Non-pigmented ciliary epithelial cell (primary cell): ENCODE results near the gene MTOR.

Source experiments
- DNase-seq: peaks from one replicate; pipeline ENCODE4 v3.0.0-alpha.2; 2010; ENCODE audit warnings: low read depth

Gene MTOR

DNA sequence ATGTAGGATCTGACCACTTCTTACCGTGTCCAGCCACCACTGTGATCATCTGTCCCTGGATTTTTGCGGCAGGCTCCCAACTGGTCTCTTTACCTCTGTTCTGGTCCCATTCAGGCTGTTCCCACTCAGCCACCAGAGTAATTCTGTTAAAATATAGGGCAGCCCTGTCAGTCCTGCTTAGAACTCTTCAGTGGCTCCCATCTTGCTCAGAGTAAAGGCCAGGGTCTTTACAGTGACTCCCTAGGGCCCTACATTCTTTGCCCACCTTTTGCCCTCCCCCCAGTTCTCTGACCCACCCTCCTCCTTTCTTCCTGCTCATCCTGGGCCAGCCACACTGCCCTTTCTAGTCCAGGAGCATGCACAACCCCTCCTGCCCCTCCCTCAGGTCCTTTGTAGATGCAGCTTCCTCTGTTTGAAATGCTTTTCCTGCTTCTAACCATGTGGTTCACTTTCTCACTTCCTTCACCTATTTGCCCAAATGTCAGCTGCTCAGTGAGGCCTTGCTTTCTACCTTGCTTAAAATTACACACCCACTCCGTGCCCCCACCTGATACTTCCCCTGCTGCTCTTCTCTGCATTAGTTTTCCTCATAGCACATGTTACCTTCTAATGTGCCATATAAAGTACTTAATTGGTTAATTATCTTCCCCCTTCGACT is 18.5 kb upstream of the MTOR start:
- DNase-seq = no peak

DNA sequence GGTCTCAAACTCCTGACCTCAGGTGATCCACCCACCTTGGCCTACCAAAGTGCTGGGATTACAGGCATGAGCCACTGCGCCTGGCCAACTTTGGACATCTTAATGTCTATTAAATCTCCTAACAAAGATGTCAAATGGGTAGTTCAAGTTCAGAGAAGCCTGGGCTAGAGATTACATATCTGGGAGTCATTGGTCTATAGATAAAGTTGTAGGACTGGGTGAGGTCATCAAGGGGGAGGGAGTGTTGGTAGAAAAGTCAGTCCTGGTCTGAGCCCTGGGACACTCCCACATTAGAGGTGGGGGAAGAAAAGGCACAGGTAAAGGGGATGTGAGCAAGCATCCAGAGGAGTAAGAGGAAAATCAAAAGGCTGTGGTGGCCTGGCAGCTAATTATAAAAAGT is 17.3 kb upstream of the MTOR start:
- no peak for DNase-seq

DNA sequence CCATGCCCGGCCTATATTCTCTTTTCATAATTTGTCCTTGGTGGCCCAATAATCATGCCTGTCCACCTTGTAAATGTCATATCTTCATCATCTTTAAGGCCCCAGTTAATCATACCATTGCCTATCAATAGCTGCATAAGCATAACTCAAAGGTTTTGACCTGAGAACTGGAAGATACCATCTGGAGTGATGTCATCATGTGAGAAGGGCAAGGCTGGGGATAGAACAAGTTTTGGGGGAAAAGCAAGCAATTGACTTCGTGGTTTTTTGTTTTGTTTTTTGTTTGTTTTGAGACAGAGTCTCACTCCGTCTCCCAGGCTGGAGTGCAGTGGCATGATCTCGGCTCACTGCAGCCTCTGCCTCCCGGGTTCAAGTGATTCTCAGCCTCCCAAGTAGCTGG is 16.8 kb upstream of the MTOR start:
- no peak for DNase-seq

DNA sequence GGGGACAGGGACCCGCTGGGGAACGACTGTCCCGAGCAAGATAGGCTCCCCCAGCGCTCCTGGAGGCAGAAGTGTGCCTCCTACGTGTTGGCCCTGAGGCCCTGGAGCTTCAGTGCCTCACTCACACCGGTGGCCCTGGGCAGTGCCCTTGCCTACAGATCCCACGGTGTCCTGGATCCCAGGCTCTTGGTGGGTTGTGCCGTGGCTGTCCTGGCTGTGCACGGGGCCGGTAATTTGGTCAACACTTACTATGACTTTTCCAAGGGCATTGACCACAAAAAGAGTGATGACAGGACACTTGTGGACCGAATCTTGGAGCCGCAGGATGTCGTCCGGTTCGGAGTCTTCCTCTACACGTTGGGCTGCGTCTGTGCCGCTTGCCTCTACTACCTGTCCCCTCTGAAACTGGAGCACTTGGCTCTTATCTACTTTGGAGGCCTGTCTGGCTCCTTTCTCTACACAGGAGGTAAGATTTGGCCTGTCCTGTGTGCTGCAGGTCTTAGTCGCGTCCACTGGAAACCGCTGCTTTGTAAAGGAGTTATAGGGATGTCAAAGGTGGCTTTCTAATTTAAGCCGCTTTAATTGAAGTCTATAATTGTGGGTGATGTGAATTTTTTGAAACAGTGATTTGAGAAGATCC is 11.4 kb upstream of the MTOR start:
- DNase-seq = no peak

DNA sequence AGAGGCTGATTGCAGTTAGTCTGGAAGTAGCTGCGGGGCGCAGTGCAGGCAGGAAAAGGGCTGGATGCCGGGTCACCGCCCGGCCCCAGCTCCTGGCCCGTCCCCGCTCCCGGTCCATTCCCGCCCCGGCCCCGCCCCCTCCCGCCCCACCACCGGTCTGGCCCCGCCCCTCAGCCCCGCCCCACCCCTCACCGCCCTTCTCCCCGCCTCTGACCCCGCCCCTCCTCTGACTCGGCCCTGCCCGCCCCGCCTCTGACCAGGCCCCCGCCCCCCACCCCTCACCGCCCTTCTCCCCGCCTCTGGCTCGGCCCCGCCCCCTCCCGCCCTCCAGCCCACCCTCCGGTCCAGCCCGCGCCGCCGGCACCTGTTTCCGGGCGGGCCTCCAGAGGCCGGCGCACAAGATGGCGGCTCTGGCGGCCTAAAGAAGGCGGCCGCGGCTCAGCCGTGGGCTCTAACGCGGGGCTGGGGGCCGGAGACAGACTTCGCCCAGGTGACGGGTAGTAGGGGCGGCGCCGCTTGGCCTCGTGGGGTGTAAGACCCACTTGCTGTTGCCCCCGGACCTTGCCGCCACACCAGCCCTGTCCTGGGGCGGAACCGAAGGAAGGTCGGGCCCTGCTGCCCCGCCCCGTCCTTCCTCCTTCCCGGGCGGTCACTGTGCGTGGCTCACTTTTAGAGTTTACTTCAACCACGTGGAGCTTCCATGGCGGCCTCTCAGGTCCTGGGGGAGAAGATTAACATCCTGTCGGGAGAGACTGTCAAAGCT is 10.7 kb upstream of the MTOR start, which contains the start of gene UBIAD1:
Gene UBIAD1, plus strand, starts transcription at position 367 of the 763 bp plus-strand sequence. Its CDS starts 334 bp downstream, at position 701.
- no peak for DNase-seq

DNA sequence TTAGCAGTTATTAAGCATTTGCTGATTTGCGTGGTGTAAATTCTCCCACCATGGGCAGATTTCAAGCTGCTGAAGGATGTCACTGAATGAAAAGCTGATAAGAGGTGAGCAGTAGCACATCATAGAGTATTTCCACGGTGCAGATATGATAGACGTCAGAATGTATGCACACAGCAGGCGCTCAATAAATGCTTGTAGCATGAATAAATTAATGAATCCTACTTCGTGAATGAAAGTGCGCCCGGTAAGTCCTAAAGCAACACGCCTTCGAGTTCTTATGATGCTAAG is 10.1 kb upstream of the MTOR start:
- DNase-seq = no peak

DNA sequence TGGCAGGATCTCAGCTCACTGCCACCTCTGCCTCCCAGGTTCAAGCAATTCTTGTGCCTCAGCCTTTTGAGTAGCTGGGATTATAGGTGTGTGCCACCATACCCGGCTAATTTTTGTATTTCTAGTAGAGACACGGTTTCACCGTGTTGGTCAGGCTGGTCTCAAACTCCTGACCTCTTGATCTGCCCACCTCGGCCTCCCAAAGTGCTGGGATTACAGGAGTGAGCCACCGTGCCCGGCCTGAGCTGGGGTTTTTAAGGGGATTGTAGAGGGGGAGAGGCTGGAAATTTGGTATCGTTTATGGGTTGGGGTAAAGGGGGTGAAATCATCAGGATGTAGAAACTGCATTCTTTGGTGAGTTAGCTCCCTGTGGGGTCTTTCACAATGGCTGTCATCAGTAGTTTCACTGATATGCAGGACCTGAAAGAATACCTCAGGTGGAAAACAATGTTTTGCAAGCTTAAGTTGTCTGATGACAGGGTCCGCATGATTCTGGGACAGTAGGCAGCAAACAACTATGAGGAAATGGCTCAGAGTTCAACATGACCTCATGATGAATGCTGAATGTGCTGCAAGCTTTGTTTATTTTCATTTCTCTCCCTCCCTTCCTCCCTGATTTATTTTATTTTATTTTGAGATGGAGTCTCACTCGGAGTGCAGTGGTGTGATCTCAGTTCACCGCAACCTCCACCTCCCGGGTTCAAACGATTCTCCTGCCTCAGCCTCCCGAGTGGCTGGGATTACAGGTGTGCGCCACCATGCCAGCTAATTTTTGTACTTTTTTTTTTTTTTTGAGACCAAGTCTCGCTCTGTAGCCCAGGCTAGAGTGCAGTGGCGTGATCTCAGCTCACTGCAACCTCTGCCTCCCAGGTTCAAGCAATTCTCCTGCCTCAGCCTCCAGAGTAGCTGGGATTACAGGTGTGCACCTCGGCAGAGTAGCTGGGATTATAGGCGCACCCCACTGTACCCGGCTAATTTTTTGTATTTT is 5.3 kb upstream of the MTOR start:
- peak; percentile 56 for DNase-seq

DNA sequence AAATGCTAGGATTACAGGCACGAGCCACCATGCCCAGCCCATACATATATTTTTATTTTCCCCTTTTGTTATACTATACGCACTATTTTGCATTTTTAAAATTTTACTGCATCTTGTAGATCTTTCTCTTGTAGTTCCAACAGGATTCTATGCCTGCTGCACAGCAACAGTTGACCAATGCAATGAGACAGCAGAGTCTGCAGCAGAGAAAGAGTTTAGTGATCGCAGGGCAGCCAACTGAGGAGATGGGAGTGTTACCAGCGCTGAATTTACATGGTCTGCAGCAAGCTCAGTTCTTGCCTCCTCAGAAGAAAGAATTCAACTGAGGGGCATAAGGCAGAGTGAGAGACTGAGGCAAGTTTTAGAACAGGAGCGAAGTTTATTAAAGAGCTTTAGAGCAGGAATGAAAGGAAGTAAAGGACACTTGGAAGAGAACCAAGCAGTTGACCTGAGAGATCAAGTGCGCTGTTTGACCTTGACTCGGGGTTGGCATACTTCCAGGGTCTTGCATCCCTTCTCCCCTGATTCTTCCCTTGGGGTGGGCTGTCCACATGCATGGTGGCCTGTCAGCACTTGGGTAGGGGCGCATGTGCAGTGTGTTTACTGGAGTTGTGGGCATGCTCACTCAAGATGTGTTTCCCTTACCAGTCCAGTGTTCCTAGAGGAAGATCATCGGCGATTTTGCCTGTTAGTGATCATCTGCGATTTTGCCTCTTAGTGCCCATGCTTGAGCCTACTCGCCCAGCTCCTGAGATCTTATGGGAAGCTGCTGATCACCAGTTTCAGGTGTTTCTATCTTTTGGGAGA is 4.1 kb upstream of the MTOR start:
- DNase-seq = no peak

DNA sequence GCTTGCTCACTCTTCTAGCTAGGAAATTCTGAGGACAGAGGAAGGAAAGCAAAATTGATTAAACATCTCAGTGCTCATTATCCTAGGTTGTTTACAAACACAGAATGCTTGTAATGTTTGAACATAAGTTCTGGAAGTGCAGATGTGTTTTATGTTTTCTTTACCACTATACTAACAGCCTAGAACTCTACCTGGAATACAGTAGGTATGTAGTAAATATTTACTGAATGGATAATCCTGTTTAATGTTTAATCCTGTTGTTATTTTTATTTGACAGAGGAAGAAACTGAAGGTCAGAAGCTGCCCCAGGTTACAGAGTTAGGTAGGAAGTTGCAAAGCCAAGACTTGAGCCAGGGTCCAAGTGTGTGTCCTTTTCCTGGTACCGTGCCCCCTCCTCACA is 6.1 kb downstream of the MTOR start:
- no peak for DNase-seq

DNA sequence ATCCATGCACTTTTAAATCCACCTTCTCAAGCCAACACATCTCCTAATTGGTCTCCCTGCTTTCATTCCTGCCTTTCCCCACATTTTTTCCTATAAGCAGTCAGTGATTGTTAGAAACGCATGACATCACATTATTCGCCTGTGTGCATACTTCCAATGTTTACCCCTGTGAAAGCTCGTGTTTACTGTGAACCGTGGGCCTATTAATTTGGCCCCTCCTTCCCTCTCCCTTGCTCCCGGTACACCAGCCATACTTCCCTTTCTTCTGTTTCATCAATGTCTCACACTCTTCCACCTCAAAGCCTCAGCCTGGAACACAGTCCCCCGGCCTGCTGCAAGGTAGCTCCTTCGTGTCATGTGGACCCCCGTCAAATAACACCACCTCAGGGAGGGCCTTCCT is 9.1 kb downstream of the MTOR start:
- DNase-seq = no peak

DNA sequence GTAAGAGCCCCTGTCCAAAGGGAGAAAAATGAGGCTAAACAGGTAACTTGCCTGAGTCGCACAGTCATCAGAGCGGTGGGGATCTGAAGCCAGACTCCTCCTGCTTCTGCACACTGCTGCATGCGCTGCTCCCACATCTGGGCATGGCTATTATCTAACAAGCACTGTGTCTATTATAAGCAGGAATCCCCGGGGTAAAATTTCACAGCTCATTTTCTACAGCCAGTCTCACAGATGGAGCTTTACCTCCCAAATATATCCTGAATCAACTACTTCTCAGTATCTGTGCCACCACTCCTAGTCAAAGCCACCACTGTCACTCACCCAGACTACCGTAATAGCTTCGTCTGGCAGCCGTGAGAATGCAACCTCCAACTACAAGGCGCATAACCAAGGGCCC is 9.8 kb downstream of the MTOR start:
- no peak for DNase-seq

DNA sequence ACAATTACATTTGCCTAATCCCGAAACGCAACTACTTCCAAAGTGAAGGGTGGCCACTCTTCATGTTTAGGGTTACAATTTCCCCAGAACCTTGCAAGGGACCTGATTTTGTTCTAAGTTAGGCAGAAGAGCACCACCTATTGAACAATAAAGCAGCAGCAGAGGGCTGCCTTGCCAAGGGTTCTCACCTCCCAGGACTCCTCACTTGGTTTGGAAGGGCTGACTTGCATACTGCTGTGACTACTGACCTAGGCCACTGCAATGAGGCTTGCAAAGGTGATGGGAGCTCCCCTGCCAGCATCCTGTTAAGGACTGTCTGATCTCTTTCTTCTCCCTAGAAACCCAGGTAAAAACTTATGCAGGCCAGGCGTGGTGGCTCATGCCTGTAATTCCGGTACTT is 14.2 kb downstream of the MTOR start:
- DNase-seq = no peak

DNA sequence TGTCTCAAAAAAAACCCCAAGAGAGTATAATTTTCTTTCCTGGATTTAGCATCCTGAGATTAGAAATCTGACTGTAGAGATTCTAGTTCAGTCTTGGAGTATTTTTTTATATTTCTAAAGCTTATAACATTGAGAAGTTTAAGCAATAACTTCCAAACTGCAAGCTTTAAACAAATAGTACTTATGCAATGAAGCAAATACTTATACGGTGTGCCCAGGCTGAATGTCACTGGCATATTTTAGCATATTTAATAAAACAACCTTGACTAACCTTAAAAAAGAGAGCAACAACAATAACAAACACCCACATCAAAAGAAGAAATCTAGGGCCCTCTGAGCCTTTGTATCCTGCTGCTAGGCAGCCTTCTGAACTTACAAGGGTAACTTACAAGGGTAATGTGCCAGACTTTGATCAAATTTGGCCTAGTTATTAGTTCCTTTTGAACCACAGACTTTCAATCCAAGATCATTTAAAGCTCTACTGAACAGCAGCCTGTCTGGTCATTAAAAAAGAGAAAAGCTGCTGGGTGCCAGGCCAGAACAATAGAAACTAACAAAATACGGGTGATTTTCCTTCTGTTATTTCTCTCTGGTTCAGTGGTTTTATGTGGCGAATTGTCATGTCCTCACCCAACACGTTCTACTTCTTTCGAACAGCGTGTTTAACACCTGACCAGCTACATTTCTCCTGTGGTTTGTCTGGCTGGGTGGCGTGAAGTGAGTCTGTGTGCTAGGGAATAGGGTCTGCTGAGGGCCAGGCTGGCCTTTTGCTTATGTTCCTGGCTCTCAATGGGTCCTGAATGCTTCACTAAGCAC is 16.2 kb downstream of the MTOR start:
- no peak for DNase-seq

DNA sequence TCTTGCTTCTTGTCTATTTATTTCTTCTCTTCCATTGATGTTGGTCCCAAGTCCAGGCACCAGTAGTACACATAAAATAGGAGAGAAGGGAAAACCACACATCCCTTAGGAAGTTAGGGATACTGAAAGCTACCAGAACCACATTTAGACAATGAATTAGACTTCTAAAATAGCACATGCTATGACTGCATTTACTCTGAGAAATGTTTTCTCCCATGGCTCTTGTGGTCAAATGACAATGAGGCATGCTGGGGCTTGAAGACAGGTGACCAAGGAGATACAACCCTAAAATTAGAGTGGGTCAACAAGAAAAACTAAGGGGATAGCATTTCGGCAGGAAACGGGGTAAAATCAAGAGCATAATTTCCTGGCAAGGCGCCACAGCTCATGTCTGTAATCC is 17.1 kb downstream of the MTOR start:
- no peak for DNase-seq

DNA sequence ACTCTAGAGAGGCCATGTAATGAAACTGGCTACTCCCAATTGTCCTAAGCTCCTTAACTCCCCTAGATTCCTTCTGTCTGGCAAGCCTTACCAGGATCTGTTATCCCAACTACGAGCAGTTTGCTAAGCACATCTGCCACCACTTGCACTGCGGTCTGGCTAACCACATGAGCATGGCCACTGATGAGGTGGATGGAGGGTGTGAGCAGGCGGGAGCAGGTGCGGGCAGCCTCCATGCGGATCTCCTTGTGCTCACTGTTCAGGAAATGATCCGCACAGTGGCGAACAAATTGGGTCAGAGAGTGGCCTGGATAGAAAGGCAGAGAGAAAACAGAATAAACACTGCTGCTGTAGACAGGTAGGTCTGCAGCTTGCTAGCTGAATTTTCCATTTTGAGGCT is 24.0 kb downstream of the MTOR start:
- DNase-seq = no peak

DNA sequence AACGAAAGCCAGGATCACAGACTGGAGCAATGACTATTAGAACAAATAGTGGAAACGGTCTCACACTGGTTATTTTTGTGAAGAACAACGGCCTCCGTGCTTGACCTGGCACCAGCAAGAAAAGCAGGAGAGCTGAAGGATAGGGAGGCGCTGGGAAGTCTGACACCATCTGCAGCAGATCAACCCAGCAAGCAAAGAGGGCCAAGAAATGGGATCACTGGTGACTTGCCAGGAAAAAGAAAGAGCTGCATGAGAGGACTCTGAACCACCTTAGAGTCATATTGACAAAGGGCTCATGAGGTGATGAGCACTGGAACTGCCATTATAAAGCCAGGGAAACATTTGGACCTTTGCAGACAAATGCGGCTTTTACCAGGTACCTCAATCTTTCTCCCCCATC is 25.0 kb downstream of the MTOR start:
- DNase-seq = no peak

DNA sequence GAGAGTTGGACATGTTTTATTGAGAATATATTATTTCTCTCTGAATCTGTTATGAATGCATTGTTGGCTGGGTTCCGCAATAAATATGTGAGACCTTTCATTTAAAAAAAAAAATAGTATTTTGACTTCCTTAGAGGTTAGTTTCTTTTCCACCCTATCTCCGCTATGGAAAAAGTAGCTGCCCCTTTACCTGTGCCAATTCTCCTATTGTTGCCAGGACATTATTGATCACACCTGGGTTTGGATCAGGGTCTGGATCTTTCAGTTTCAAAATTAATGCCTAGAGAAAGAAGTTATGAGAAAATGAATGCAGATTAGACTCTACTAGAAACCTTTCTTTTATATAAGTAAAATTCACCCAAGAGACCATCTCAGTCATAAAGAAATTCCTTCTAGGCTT is 29.1 kb downstream of the MTOR start:
- DNase-seq = no peak

DNA sequence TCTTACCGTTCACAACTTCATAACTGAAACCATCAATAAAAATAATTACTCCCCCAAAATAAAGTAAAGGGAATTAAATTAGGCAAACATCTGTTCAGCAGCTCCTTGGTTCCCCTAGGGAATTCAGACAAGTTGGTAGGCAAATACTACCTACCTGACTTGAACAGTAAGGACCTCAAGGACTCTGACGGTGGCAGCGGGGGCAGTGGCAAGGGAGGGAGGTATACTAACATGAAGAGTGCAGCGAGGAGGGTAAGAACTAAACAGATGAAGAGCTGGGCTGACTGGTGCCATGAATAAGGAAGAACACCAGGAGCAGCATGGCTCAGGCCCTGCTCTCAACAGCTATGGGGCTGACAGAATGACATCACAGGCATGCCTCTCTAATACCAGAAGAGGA is 33.1 kb downstream of the MTOR start:
- DNase-seq = no peak

DNA sequence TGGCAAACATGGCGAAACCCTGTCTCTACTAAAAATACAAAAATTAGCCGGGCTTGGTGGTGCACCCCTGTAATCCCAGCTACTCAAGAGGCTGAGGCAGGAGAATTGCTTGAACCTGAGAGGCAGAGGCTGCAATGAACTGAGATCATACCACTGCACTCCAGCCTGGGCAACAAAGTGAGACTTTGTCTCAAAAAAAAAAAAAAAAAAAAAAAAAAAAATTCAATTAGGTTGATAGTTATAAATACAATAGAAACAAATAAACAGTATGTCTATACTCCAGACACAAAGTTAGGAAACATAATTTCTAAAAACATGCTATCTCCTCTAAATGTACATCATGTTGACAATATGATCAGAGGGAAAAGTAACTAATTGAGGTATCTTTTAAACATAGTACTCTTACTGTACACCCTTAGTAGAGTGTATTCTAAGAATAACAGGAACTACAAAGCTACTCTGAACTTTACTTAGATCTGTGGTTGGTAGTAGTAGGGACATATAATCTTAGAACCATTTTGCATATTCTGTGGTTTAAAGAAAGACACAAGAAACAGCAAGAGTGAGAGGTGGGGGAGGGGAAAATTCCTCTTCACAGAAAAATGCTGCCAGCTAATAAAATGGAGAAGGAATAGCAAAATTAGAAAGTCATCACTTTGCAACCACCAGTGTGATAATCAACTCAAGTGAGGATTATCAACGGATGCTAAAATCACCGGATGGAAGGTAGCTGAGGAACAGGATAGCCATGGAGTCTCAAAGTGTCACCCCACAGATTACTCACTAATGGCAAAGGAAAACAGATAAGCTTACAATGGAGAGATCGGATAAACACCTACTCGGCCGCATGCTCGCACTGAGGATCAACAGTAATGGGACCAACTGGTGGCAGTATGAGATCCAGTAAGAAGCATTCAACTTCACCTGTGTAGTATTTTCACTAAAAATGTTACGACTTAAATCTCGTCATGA is 35.0 kb downstream of the MTOR start:
- no peak for DNase-seq
